NCI-H1436 treated with DMSO at 0.1 percent for 48 hours (cell line): Measurements from ENCODE around the gene MAST4.

Experiments
- DNase-seq: peaks from one replicate; lab custom pipeline; 2025; lab: John Stamatoyannopoulos, UW

Gene MAST4

GRCh38 chr5:66960369-66961137, 364.4 kb downstream of the MAST4 start:
- DNase-seq: no peak

GRCh38 chr5:66963559-66963971, 367.4 kb downstream of the MAST4 start:
- DNase-seq: no peak

GRCh38 chr5:66966439-66966838, 370.2 kb downstream of the MAST4 start:
- DNase-seq: no peak

GRCh38 chr5:66967102-66967501, 370.9 kb downstream of the MAST4 start:
- DNase-seq: no peak

- no peak for DNase-seq
These were observed 371.7 kb downstream of the MAST4 start for GRCh38 chr5:66967826-66968262.

GRCh38 chr5:66969484-66969883, 373.3 kb downstream of the MAST4 start:
- no peak for DNase-seq

- DNase-seq: no peak
These were observed 373.8 kb downstream of the MAST4 start for GRCh38 chr5:66969963-66970362.

- no peak for DNase-seq
These were observed 375.8 kb downstream of the MAST4 start for GRCh38 chr5:66972004-66972403.

- no peak for DNase-seq
These were observed 378.1 kb downstream of the MAST4 start for GRCh38 chr5:66974256-66974655.

- no peak for DNase-seq
These were observed 379.9 kb downstream of the MAST4 start for GRCh38 chr5:66976108-66976507.

GRCh38 chr5:66979738-66980137, 383.5 kb downstream of the MAST4 start:
- no peak for DNase-seq

- DNase-seq: no peak
These were observed 385.3 kb downstream of the MAST4 start for GRCh38 chr5:66981266-66982055.

- no peak for DNase-seq
These were observed 385.8 kb downstream of the MAST4 start for GRCh38 chr5:66982056-66982387.

- DNase-seq: no peak
These were observed 386.3 kb downstream of the MAST4 start for GRCh38 chr5:66982470-66982869.

GRCh38 chr5:66985417-66985816, 389.2 kb downstream of the MAST4 start:
- no peak for DNase-seq

GRCh38 chr5:66986009-66986408, 389.8 kb downstream of the MAST4 start:
- no peak for DNase-seq

- DNase-seq: no peak
These were observed 390.3 kb downstream of the MAST4 start for GRCh38 chr5:66986534-66986933.

GRCh38 chr5:66987126-66987525, 390.9 kb downstream of the MAST4 start:
- DNase-seq: no peak

GRCh38 chr5:66987540-66987939, 391.3 kb downstream of the MAST4 start:
- no peak for DNase-seq

- DNase-seq: no peak
These were observed 392.0 kb downstream of the MAST4 start for GRCh38 chr5:66987949-66988838.

- no peak for DNase-seq
These were observed 393.1 kb downstream of the MAST4 start for GRCh38 chr5:66989286-66989685.

GRCh38 chr5:66989781-66990180, 393.6 kb downstream of the MAST4 start:
- no peak for DNase-seq
